Right lobe of liver (tissue), 6 donors: Measurements from ENCODE around the gene MCCC1. TPM values are rescaled to one million over a fixed set of nuclear protein-coding genes. Genes with fewer than 3 reads are reported as not detected.

Experiments used
- ATAC-seq, 4 donors: fragments of 200-7000 bp; cut with Tn5 transposase; one replicate each; pipeline ENCODE4 v1.9.1; 2020; ENCODE audit warnings: mild to moderate bottlenecking in 4 of 4, moderate library complexity in 4 of 4
- DNase-seq, 3 donors: peaks; one replicate each; pipeline ENCODE4 v3.0.0-alpha.2; 2020
- H3K27ac ChIP-seq, 3 donors: fragments of 200-600 bp; one replicate each; pipeline ENCODE4 v1.8.0; 2022
- H3K27me3 ChIP-seq, 2 donors: fragments of 200-600 bp; one replicate each; pipeline ENCODE4 v1.8.0; 2022
- H3K36me3 ChIP-seq, 4 donors: fragments of 200-600 bp; sonication (generic) in 1 of 4; one replicate each; pipeline versions ENCODE4 v1.5.1 to v1.8.0; 2017 to 2022; ENCODE audit warnings: control low read depth in 1 of 4
- H3K4me1 ChIP-seq, 4 donors: fragments of 200-600 bp; sonication (generic) in 1 of 4; one replicate each; pipeline versions ENCODE4 v1.5.1 to v1.8.0; 2017 to 2022; ENCODE audit warnings: control low read depth in 1 of 4
- H3K4me3 ChIP-seq, 3 donors: fragments of 200-600 bp; one replicate each; pipeline ENCODE4 v1.8.0; 2022
- H3K9me3 ChIP-seq, 4 donors: fragments of 200-600 bp; sonication (generic) in 1 of 4; one replicate each; pipeline versions ENCODE4 v1.5.1 to v1.8.0; 2017 to 2022; ENCODE audit warnings: control low read depth in 1 of 4
- CTCF ChIP-seq, 4 donors: fragments of 200-600 bp in 3 of 4; fragments of 450-650 bp in 1 of 4; IDR thresholded peaks; one replicate each; pipeline versions ENCODE4 v1.5.1 to v1.8.0; 2016 to 2022; ENCODE audit warnings: antibody characterized with exemption in 4 of 4, mild to moderate bottlenecking in 2 of 4
- POLR2A ChIP-seq: fragments of 450-650 bp; IDR thresholded peaks from one replicate; pipeline ENCODE4 v1.6.1; 2017; ENCODE audit warnings: antibody characterized with exemption, mild to moderate bottlenecking
- WGBS: methylation state at CpG from one replicate; pipeline ENCODE4 v1.1.6; 2018; ENCODE audit warnings: low coverage, low lambda C conversion rate; ENCODE audit not compliant: insufficient coverage; ENCODE audit errors: missing lambda C conversion rate; 5-methylcytosine and 5-hydroxymethylcytosine counted together
- intact Hi-C, 2 donors: fragments of 100-400 bp; cut with DNase I; formaldehyde crosslinking; loops; one replicate each; pipeline versions ENCODE4 v1.11.2 to v1.14.1; 2022
- total RNA-seq, 6 experiments: library from RNA; depleted of rRNA in 2 of 6; stranded (reverse); fragments of >200 nt in 2 of 6; fragmentation: NEBNext Ultra II Directional in 3 of 6; extraction: Animal tissue kit (Norgen Biotek cat#: 25700) in 3 of 6; gene quantifications; one replicate each; pipeline versions ENCODE4 v1.1.0 to v1.2.4, GENCODE V29; 2016 to 2023
- donor health status: DM: no; HTN: yes; CAD: no.
- donor health status: DM: no; HTN: no; CAD: no.
- donor health status: DM: no; HTN: no; CAD: no.
- donor health status: DM: no; HTN: yes; CAD: no.
- donor health status: DM: no; HTN: yes; CAD: no.

MCCC1 gene
- total RNA-seq, 6 experiments from 2014 or later: 34.0 to 57.0 (median 48.2) TPM

- no peak overlapping the region for H3K27ac ChIP-seq
- peaks cover 0 to 49% (median 11%) of the 10 kb centered on the region in 4 donors for H3K36me3 ChIP-seq
- intact Hi-C loops: no loop called here
- ATAC-seq (no peak), DNase-seq (no peak)
- peaks cover 0 to 8% (median under 1%) of the 10 kb centered on the region in 4 donors for H3K4me1 ChIP-seq
- H3K9me3 ChIP-seq: no peaks in the 10 kb centered on the region
- TF ChIP-seq POLR2A: no peak
- H3K4me3 ChIP-seq: no peak overlapping the region
- no peaks in the 10 kb centered on the region for H3K27me3 ChIP-seq
- 82% methylated on average over 3 of the region's 3 CpGs for WGBS
Measured at GRCh38 chr3:183018421-183019192, 80.7 kb downstream of the MCCC1 start.

GRCh38 chr3:183015185-183015584 is 84.1 kb downstream of the MCCC1 start:
- intact Hi-C loops: no loop called here

GRCh38 chr3:183013856-183014255 is 85.4 kb downstream of the MCCC1 start:
- ATAC-seq (no peak), DNase-seq (no peak)
- H3K36me3 ChIP-seq: peaks cover 0 to 15% (median under 1%) of the 10 kb centered on the region in 4 donors
- intact Hi-C loops: no loop called here
- H3K4me1 ChIP-seq: no peaks in the 10 kb centered on the region
- no peaks in the 10 kb centered on the region for H3K27me3 ChIP-seq
- TF ChIP-seq CTCF (IDR thresholded peaks at IDR 0.05) (no peak), POLR2A (no peak)
- WGBS: 91% methylated on average over 5 of the region's 6 CpGs
- no peak overlapping the region for H3K27ac ChIP-seq
- H3K9me3 ChIP-seq: no peaks in the 10 kb centered on the region
- H3K4me3 ChIP-seq: no peak overlapping the region

More at GRCh38 chr3:183015185-183015584, 84.1 kb downstream of the MCCC1 start:
- no peak for DNase-seq
- H3K36me3 ChIP-seq: peaks cover 0 to 28% (median 9%) of the 10 kb centered on the region in 4 donors
- no peaks in the 10 kb centered on the region for H3K27me3 ChIP-seq
- H3K9me3 ChIP-seq: no peaks in the 10 kb centered on the region
- TF ChIP-seq CTCF (IDR thresholded peaks at IDR 0.05) (no peak), POLR2A (no peak)
- WGBS: 91% methylated on average over 2 of the region's 2 CpGs
- ATAC-seq: no peak
- no peak overlapping the region for H3K27ac ChIP-seq
- no peaks in the 10 kb centered on the region for H3K4me1 ChIP-seq
- H3K4me3 ChIP-seq: no peak overlapping the region

- WGBS: 89% methylated on average over 5 of the region's 5 CpGs
- Histone ChIP-seq H3K27me3 (no peaks in the 10 kb centered on the region), H3K9me3 (no peaks in the 10 kb centered on the region), H3K4me1 (no peaks in the 10 kb centered on the region), H3K36me3 (peaks cover 0 to 10% (median under 1%) of the 10 kb centered on the region in 4 donors), H3K27ac (no peak overlapping the region), H3K4me3 (no peak overlapping the region)
- no peak for DNase-seq
- intact Hi-C loops: no loop called here
- ATAC-seq: no peak
- TF ChIP-seq CTCF (IDR thresholded peaks at IDR 0.05) (no peak), POLR2A (no peak)
Measured at GRCh38 chr3:183013074-183013473, 86.2 kb downstream of the MCCC1 start.

GRCh38 chr3:183008800-183009199 is 90.5 kb downstream of the MCCC1 start:
- Histone ChIP-seq H3K4me1 (no peaks in the 10 kb centered on the region), H3K27me3 (no peaks in the 10 kb centered on the region), H3K4me3 (no peak overlapping the region), H3K9me3 (no peaks in the 10 kb centered on the region), H3K27ac (no peak overlapping the region), H3K36me3 (peaks cover 0 to 1% (median 0%) of the 10 kb centered on the region in 4 donors)
- ATAC-seq (no peak), DNase-seq (no peak)
- intact Hi-C loops: no loop called here
- TF ChIP-seq POLR2A (no peak), CTCF (IDR thresholded peaks at IDR 0.05) (no peak)
